Measurements from ENCODE around the gene KIF16B. TPM values are rescaled to one million over a fixed set of nuclear protein-coding genes. Genes with fewer than 3 reads are reported as not detected.
"Not testable (repeated sequence)": the region's sequence is repeated elsewhere in the genome, so short reads cannot be mapped to it uniquely, and the experiment has no call there.

The KIF16B gene
- total and polyA plus RNA-seq, 7 donors = 18.9 to 49.7 (median 22.4) TPM

DNA sequence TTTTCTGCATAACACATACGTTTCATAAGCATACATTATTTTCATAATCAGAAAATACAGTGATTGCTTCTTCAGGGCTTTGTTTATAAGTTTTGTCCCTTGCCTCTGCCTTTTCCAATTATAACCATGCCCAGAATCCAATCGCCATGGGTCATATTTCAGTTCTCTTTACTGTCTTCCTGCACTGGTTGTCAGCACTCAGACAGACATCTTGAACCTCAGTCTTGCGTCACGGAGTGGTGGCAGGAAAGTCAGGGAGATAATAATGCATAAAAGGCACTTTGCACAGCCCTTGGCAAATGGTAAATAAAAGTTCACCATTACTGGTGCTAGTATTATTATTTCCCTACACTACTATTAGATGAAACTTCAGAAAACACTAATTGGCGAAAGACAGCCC, 7.2 kb downstream of the KIF16B start:
- TF ChIP-seq, protein P1, sequence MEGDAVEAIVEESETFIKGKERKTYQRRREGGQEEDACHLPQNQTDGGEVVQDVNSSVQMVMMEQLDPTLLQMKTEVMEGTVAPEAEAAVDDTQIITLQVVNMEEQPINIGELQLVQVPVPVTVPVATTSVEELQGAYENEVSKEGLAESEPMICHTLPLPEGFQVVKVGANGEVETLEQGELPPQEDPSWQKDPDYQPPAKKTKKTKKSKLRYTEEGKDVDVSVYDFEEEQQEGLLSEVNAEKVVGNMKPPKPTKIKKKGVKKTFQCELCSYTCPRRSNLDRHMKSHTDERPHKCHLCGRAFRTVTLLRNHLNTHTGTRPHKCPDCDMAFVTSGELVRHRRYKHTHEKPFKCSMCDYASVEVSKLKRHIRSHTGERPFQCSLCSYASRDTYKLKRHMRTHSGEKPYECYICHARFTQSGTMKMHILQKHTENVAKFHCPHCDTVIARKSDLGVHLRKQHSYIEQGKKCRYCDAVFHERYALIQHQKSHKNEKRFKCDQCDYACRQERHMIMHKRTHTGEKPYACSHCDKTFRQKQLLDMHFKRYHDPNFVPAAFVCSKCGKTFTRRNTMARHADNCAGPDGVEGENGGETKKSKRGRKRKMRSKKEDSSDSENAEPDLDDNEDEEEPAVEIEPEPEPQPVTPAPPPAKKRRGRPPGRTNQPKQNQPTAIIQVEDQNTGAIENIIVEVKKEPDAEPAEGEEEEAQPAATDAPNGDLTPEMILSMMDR (IDR thresholded peaks at IDR 0.05) = no peak
- TF ChIP-seq EP300 (IDR thresholded peaks at IDR 0.05) (no peak), POLR2A (IDR thresholded peaks at IDR 0.05) (no peak), POLR2AphosphoS5 (IDR thresholded peaks at IDR 0.05) (no peak)
- intact Hi-C loops (cut with DNase I) = no loop called here
- WGBS, 2 donors = 89 to 92% methylated on average over 5 of the region's 5 CpGs
- no peak for DNase-seq
- Histone ChIP-seq H3K36me3 (no peaks in the 10 kb centered on the region), H3K27me3 (no peaks in the 10 kb centered on the region), H3K9me3 (no peaks in the 10 kb centered on the region), H3K4me3 (no peak overlapping the region), H3K27ac (no peak overlapping the region), H3K4me1 (no peaks in the 10 kb centered on the region)

DNA sequence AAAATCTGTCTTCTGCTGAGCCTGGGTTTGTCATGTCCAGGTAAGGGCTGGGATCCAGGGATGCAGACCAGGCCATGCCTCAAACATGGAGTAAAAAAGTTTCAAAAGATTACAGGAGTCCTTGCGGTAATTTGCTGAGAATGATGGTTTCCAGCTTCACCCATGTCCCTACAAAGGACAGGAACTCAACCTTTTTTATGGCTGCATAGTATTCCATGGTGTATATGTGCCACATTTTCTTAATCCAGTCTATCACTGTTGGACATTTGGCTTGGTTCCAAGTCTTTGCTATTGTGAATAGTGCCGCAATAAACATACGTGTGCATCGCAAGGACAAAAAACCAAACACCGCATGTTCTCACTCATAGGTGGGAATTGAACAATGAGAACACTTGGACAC, 9.2 kb downstream of the KIF16B start:
- H3K9me3 ChIP-seq; H3K27me3 ChIP-seq; intact Hi-C loops (cut with DNase I); H3K27ac ChIP-seq; H3K4me1 ChIP-seq; H3K4me3 ChIP-seq; DNase-seq; H3K36me3 ChIP-seq: not testable (repeated sequence)
- WGBS, 2 donors = 89 to 91% methylated on average over 5 of the region's 5 CpGs

DNA sequence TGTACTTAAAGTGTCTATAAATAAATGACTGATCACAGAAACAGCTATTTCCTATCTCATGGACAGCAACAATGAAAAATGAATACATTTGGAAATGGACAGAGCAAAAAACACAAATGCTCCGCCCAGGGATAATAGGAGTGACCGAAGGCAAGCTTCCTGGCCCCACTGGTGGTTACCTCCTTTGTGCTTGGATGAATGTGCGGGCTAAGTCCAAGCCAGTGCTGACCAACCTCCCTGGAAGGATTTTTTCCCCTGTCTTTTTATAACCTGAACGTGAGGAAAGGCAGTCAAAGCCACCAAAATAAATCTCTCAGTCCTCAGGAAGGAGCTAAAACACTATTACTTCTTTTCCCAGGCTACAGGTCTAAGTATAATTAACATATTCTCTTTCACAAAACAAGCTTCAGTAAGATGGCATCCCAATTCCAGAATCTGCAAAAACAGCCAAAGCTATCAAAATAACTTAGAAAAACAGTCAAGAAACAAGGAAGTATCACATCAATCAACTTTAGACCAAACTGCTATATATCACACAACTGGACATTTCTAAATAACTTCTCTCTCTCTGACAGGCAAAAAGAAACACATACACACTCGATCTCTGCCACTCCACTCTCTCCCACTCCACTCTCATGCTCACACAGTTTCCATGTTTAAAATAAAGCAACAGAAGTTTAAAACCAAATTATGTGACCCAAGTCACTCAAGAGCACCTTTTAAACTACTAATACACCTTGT, 10.0 kb downstream of the KIF16B start:
- intact Hi-C loops (cut with DNase I) = no loop called here
- WGBS, 2 donors = 70 to 73% methylated on average over 5 of the region's 5 CpGs
- H3K9me3 ChIP-seq = no peaks in the 10 kb centered on the region
- H3K36me3 ChIP-seq = no peaks in the 10 kb centered on the region
- H3K27me3 ChIP-seq = no peaks in the 10 kb centered on the region
- DNase-seq = no peak
- H3K27ac ChIP-seq = no peak overlapping the region
- H3K4me3 ChIP-seq = no peak overlapping the region
- TF ChIP-seq, protein P1 (IDR thresholded peaks at IDR 0.05) = no peak
- no peak for TF ChIP-seq POLR2AphosphoS5 (IDR thresholded peaks at IDR 0.05)
- TF ChIP-seq POLR2A (IDR thresholded peaks at IDR 0.05) = no peak
- no peak for TF ChIP-seq EP300 (IDR thresholded peaks at IDR 0.05)
- H3K4me1 ChIP-seq = no peaks in the 10 kb centered on the region

DNA sequence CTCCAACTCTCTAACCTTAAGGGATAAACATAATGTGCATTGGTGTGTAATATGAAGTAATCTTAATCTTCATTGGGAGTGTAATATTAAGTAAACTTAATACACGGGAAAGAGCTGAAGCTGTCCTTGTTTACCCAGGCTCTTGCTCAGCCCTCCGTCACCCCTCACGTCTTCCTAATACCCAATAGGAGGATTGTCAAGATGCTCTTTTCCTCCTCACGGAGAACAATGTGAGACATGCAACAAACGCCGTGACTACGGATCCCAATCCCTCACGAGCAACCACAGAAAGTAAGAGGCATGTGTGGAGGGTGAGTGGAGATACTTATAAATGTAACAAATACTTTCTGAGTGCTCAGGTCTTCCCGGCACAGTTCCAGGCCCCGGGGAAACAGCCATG, 11.0 kb downstream of the KIF16B start:
- intact Hi-C loops (cut with DNase I) = no loop called here
- no peak for TF ChIP-seq POLR2AphosphoS5 (IDR thresholded peaks at IDR 0.05)
- no peak for TF ChIP-seq POLR2A (IDR thresholded peaks at IDR 0.05)
- TF ChIP-seq EP300 (IDR thresholded peaks at IDR 0.05) = no peak
- TF ChIP-seq, protein P1 (IDR thresholded peaks at IDR 0.05) = no peak
- Histone ChIP-seq H3K27me3 (no peaks in the 10 kb centered on the region), H3K27ac (no peak overlapping the region), H3K36me3 (no peaks in the 10 kb centered on the region), H3K4me3 (no peak overlapping the region), H3K4me1 (no peaks in the 10 kb centered on the region), H3K9me3 (no peaks in the 10 kb centered on the region)
- 86 to 90% methylated on average over 10 of the region's 10 CpGs for WGBS, 2 donors
- no peak for DNase-seq

DNA sequence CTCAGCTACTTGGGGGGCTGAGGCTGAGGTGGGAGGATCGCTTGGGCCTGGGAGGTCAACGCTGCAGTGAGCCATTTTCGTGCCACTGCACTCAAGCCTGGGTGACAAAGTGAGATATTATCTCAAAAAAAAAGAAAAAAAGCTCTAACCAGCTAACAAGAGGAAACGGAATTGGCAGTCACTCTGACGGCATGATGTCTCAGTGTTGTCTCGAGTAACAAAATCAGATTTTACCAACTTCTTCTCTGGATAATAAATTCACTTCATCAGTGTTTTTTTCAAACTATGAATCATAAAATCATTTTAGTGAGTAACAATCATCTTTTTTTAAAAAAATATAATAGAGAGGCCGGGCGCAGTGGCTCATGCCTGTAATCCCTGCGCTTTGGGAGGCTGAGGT, 12.6 kb downstream of the KIF16B start:
- 86 to 94% methylated on average over 9 of the region's 9 CpGs for WGBS, 2 donors
- H3K27ac ChIP-seq = no peak overlapping the region

More for the DNA sequence above, 12.6 kb downstream of the KIF16B start:
- intact Hi-C loops (cut with DNase I) = no loop called here
- TF ChIP-seq EP300 (IDR thresholded peaks at IDR 0.05) (no peak), POLR2AphosphoS5 (IDR thresholded peaks at IDR 0.05) (no peak), POLR2A (IDR thresholded peaks at IDR 0.05) (no peak)
- TF ChIP-seq, protein P1 (IDR thresholded peaks at IDR 0.05) = no peak
- Histone ChIP-seq H3K9me3 (no peaks in the 10 kb centered on the region), H3K4me3 (no peak overlapping the region), H3K27me3 (no peaks in the 10 kb centered on the region), H3K36me3 (no peaks in the 10 kb centered on the region), H3K4me1 (peaks cover 0 to 10% (median 4%) of the 10 kb centered on the region in 4 donors)
- DNase-seq = no peak

Data from sigmoid colon (tissue), 7 donors.